Duodenal mucosa (tissue), 2 donors: Measurements from ENCODE around the gene GOLPH3L.
A peak's percentile ranks its signal among the peaks of the same experiment; 100 is the strongest.
"Not testable (repeated sequence)": the region's sequence is repeated elsewhere in the genome, so short reads cannot be mapped to it uniquely, and the experiment has no call there.

Experiments used
- H3K27ac ChIP-seq: one replicate; pipeline ENCODE4 v1.7.0; 2013; ENCODE audit warnings: low read depth, low read length
- H3K27me3 ChIP-seq, 2 donors: one replicate each; pipeline ENCODE4 v1.7.0; 2013; ENCODE audit warnings: low read length in 2 of 2, control low read depth in 1 of 2; ENCODE audit not compliant: insufficient read depth in 2 of 2, control insufficient read depth in 1 of 2
- H3K36me3 ChIP-seq, 2 donors: one replicate each; pipeline ENCODE4 v1.7.0; 2013; ENCODE audit warnings: low read length in 2 of 2, control low read depth in 1 of 2; ENCODE audit not compliant: insufficient read depth in 2 of 2, control insufficient read depth in 1 of 2
- H3K4me1 ChIP-seq, 2 donors: one replicate each; pipeline ENCODE4 v1.7.0; 2013; ENCODE audit warnings: low read length in 2 of 2, control low read depth in 1 of 2; ENCODE audit not compliant: insufficient read depth in 2 of 2, control insufficient read depth in 1 of 2
- H3K4me3 ChIP-seq, 2 donors: one replicate each; pipeline ENCODE4 v1.7.0; 2013; ENCODE audit warnings: low read length in 2 of 2, low read depth in 1 of 2
- H3K9ac ChIP-seq, 2 donors: one replicate each; pipeline ENCODE4 v1.7.0; 2013; ENCODE audit warnings: low read length in 2 of 2, low read depth in 1 of 2
- H3K9me3 ChIP-seq, 2 donors: one replicate each; pipeline ENCODE4 v1.7.0; 2013; ENCODE audit warnings: low read length in 2 of 2, control low read depth in 1 of 2; ENCODE audit not compliant: control insufficient read depth in 1 of 2

The GOLPH3L gene

DNA sequence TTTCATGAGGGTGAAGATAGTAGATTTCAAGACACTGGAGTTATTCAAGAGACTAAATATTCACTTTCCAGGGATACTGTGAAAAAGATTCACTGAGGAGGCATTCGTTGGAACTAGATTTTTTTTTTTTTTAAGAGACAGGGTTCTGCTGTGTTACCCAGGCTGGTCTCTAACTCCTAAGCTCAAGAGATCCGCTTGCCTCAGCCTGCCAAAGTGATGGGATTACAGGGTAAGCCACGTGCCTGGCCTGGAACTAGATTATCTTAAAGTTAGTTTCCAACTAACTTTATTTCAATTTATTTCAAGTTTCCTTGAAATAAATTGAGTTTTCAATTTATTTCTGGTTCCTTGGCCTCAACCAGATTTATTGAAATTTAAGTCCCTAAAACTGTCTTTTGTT is 93.2 kb downstream of the GOLPH3L start:
- Histone ChIP-seq H3K36me3 (no peaks in the 10 kb centered on the region), H3K4me3 (no peak overlapping the region), H3K27ac (no peak overlapping the region), H3K4me1 (peaks cover 0 to 10% of the 10 kb centered on the region in 2 donors), H3K27me3 (no peaks in the 10 kb centered on the region), H3K9me3 (no peaks in the 10 kb centered on the region), H3K9ac (no peak overlapping the region)

DNA sequence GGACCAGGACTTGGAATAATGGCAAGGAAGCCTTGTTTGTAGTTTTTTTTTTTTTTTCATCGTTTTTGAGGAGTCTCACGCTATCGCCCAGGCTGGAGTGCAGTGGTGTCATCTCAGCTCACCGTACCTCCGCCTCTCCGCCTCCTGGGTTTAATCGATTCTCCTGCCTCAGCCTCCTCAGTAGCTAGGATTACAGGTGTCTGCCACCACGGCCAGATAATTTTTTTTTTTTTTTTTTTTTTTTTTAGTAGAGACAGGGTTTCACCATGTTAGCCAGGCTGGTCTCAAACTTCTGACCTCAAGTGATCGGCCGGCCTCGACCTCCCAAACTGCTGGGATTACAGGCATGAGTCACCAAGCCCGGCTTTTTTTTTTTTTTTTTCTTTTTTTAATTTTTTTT is 94.6 kb downstream of the GOLPH3L start:
- not testable (repeated sequence) for H3K4me3 ChIP-seq, H3K27me3 ChIP-seq, H3K36me3 ChIP-seq, H3K9ac ChIP-seq, H3K9me3 ChIP-seq, H3K27ac ChIP-seq
- H3K4me1 ChIP-seq: peaks cover 0 to 10% of the 10 kb centered on the region in 2 donors

DNA sequence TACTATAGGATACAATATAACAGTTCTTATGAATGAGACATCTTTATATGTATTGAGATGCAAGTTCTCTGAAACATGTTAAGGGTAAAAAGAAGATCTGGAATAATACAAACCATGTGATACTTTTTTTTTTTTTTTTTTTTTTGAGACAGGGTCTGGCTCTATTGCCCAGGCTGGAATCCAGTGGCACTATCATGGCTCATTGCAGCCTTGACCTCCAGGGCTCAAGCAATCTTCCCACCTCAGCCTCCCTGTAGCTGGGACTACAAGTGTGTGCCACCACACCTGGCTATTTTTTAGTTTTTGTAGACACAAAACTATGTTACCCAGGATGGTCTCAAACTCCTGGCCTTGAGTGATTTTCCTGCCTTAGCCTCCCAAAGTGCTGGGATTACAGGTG is 95.4 kb downstream of the GOLPH3L start:
- Histone ChIP-seq H3K27ac (no peak overlapping the region), H3K36me3 (no peaks in the 10 kb centered on the region), H3K27me3 (no peaks in the 10 kb centered on the region), H3K9me3 (no peaks in the 10 kb centered on the region), H3K9ac (no peak overlapping the region), H3K4me1 (peaks cover under 1 to 15% of the 10 kb centered on the region in 2 donors), H3K4me3 (no peak overlapping the region)

DNA sequence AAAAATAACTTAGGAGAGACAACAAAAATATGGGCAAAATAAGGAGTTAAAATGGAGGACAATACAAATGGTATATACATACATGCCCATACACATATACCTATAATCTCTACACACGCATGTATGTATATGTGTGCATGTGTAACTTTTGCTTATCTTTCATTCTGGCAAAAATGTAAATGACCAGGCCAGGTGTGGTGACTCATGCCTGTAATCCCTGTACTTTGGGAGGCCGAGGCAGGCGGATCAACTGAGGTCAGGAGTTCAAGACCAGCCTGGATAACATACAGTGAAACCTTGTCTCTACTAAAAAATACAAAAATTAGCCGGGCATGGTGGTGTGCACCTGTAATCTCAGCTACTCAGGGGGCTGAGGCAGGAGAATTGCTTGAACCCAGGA is 98.6 kb downstream of the GOLPH3L start:
- not testable (repeated sequence) for H3K36me3 ChIP-seq, H3K4me1 ChIP-seq, H3K27me3 ChIP-seq, H3K4me3 ChIP-seq, H3K9me3 ChIP-seq, H3K27ac ChIP-seq, H3K9ac ChIP-seq

DNA sequence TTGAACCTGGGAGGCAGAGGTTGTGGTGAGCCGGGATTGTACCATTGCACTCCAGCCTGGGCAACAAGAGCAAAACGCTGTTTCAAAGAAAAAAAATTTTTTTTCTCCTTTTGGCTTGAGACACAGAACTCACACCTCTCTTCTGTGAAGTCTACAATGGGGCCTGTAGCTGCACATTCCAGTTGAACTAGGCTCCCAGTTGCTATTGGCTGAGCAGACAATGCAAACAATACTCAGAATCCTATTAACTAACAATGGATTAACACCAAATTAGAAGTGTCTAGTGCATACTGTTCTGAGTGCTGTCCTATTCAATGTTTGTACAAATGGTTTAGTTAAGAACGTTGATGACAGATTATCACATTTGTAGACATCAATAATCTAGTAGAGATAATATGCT is 100.0 kb downstream of the GOLPH3L start:
- Histone ChIP-seq H3K27me3 (no peaks in the 10 kb centered on the region), H3K36me3 (no peaks in the 10 kb centered on the region), H3K9ac (no peak overlapping the region), H3K4me3 (no peak overlapping the region), H3K27ac (peak overlapping the region; percentile 13), H3K9me3 (no peaks in the 10 kb centered on the region), H3K4me1 (peaks cover 9 to 10% of the 10 kb centered on the region in 2 donors)
